HFFc6 (cell line): ENCODE data around the gene PARN. TPM values are rescaled to one million over a fixed set of nuclear protein-coding genes. Genes with fewer than 3 reads are reported as not detected.
"Not testable (repeated sequence)": the region's sequence is repeated elsewhere in the genome, so short reads cannot be mapped to it uniquely, and the experiment has no call there.

Experiments used
- DNase-seq: peaks from one replicate; pipeline ENCODE4 v3.0.0-alpha.2; 2018
- H3K27ac Mint-ChIP-seq: 2 replicates; pipeline ENCODE4 v1.8.0; 2020; ENCODE audit warnings: mild to moderate bottlenecking, mixed read lengths
- H3K27me3 Mint-ChIP-seq: 2 replicates; pipeline ENCODE4 v1.8.0; 2021; ENCODE audit warnings: mild to moderate bottlenecking, moderate library complexity, mixed read lengths; ENCODE audit not compliant: insufficient read depth
- H3K36me3 Mint-ChIP-seq: 2 replicates; pipeline ENCODE4 v1.8.0; 2021; ENCODE audit warnings: low read depth, mixed read lengths
- H3K4me1 Mint-ChIP-seq: 2 replicates; pipeline ENCODE4 v1.8.0; 2020; ENCODE audit warnings: low read depth, mixed read lengths
- H3K4me3 Mint-ChIP-seq: 2 replicates; pipeline ENCODE4 v1.8.0; 2020; ENCODE audit warnings: mild to moderate bottlenecking, moderate library complexity, mixed read lengths
- H3K9me3 Mint-ChIP-seq: 2 replicates; pipeline ENCODE4 v1.8.0; 2020; ENCODE audit warnings: mild to moderate bottlenecking, mixed read lengths
- total RNA-seq, 6 experiments: library from RNA; stranded (reverse); fragmentation: NEBNext Ultra II Directional; extraction: Animal tissue kit (Norgen Biotek cat#: 25700); gene quantifications; 2 replicates in 1 of 6; 3 replicates in 5 of 6; pipeline ENCODE4 v1.2.3, GENCODE V29; 2021
- TF ChIP-seq, protein P1 (sequence below): fragments of 200-600 bp; sonication (generic); IDR thresholded peaks from 2 replicates; pipeline ENCODE4 v1.5.0; 2021; ENCODE audit warnings: antibody characterized with exemption, mild to moderate bottlenecking

PARN gene
- total RNA-seq, 6 experiments from 2014 or later = 25.5 to 36.1 (median 30.4) TPM

- Mint-ChIP-seq H3K9me3 (no peaks in the 10 kb centered on the region), H3K27me3 (no peaks in the 10 kb centered on the region), H3K27ac (no peak overlapping the region), H3K4me1 (no peaks in the 10 kb centered on the region), H3K36me3 (peaks cover 7% of the 10 kb centered on the region), H3K4me3 (no peak overlapping the region)
- TF ChIP-seq, protein P1, sequence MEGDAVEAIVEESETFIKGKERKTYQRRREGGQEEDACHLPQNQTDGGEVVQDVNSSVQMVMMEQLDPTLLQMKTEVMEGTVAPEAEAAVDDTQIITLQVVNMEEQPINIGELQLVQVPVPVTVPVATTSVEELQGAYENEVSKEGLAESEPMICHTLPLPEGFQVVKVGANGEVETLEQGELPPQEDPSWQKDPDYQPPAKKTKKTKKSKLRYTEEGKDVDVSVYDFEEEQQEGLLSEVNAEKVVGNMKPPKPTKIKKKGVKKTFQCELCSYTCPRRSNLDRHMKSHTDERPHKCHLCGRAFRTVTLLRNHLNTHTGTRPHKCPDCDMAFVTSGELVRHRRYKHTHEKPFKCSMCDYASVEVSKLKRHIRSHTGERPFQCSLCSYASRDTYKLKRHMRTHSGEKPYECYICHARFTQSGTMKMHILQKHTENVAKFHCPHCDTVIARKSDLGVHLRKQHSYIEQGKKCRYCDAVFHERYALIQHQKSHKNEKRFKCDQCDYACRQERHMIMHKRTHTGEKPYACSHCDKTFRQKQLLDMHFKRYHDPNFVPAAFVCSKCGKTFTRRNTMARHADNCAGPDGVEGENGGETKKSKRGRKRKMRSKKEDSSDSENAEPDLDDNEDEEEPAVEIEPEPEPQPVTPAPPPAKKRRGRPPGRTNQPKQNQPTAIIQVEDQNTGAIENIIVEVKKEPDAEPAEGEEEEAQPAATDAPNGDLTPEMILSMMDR = no peak
- no peak for DNase-seq
Observed at GRCh38 chr16:14436401-14436955, 193.6 kb downstream of the PARN start.

DNA sequence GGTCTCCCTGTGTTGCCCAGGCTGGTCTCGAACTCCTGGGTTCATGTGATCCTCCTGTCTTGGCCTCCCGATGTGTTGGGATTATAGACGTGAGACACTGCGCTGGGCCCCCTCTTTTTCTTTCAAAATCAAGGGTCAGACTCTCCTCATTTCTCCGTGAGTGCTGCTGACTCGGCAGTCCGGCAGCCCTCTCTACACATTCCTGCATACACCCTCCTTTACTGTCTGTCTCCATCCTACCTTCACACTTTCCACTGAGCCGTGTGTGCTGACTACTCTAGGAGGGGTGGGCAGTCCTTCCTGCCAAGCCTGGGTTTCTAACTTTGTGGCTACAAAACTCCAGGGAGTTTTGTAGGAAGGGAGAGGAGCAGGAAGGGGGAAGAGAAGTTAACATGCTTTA, 195.2 kb downstream of the PARN start:
- Mint-ChIP-seq H3K27me3 (no peaks in the 10 kb centered on the region), H3K27ac (no peak overlapping the region), H3K4me3 (no peak overlapping the region), H3K36me3 (peaks cover 7% of the 10 kb centered on the region), H3K9me3 (no peaks in the 10 kb centered on the region), H3K4me1 (no peaks in the 10 kb centered on the region)
- TF ChIP-seq, protein P1 = no peak
- no peak for DNase-seq

GRCh38 chr16:14428971-14429637, 201.0 kb downstream of the PARN start:
- H3K36me3 Mint-ChIP-seq = peaks cover 11% of the 10 kb centered on the region
- not testable (repeated sequence) for DNase-seq, H3K27ac Mint-ChIP-seq, H3K9me3 Mint-ChIP-seq, H3K4me3 Mint-ChIP-seq, H3K27me3 Mint-ChIP-seq
- peaks cover 14% of the 10 kb centered on the region for H3K4me1 Mint-ChIP-seq

DNA sequence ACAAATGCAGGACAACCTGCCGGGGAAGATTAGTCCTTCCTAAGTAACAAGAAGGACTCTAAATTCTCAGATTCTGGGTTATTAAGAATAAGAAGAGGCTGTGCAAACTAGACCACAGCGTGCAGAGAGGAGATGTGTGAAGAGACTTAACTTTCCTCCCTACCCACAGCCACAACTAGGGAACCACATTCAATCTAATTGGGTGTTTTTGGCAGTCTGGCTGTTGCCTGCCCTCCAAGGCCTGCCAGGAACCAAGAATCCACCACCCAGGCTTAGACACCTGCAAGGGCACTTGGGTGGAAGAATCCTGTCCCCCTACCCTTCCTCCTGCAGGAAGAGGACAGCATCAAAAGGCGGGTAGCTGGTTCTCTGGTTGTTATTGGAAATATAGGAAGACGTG, 202.0 kb downstream of the PARN start:
- H3K9me3 Mint-ChIP-seq = no peaks in the 10 kb centered on the region
- no peaks in the 10 kb centered on the region; the same call in 1 of the 2 replicates for H3K27me3 Mint-ChIP-seq
- peaks cover 17% of the 10 kb centered on the region for H3K36me3 Mint-ChIP-seq
- no peak overlapping the region for H3K4me3 Mint-ChIP-seq
- TF ChIP-seq, protein P1 = no peak
- no peak for DNase-seq
- no peak overlapping the region for H3K27ac Mint-ChIP-seq
- peaks cover 23% of the 10 kb centered on the region for H3K4me1 Mint-ChIP-seq

GRCh38 chr16:14427371-14427948, 202.6 kb downstream of the PARN start:
- H3K36me3 Mint-ChIP-seq = peaks cover 20% of the 10 kb centered on the region
- DNase-seq = no peak
- no peaks in the 10 kb centered on the region for H3K9me3 Mint-ChIP-seq
- TF ChIP-seq, protein P1 = no peak
- H3K4me1 Mint-ChIP-seq = peaks cover 29% of the 10 kb centered on the region
- no peak overlapping the region for H3K27ac Mint-ChIP-seq
- no peaks in the 10 kb centered on the region; the same call in 1 of the 2 replicates for H3K27me3 Mint-ChIP-seq
- H3K4me3 Mint-ChIP-seq = no peak overlapping the region

- peaks cover 29% of the 10 kb centered on the region for H3K4me1 Mint-ChIP-seq
- H3K36me3 Mint-ChIP-seq = peaks cover 17% of the 10 kb centered on the region; the same call in 1 of the 2 replicates
- no peak overlapping the region for H3K27ac Mint-ChIP-seq
- H3K4me3 Mint-ChIP-seq = no peak overlapping the region
- H3K9me3 Mint-ChIP-seq = no peaks in the 10 kb centered on the region
- no peak for DNase-seq
- H3K27me3 Mint-ChIP-seq = no peaks in the 10 kb centered on the region; the same call in 1 of the 2 replicates
- TF ChIP-seq, protein P1 = no peak
Observed at GRCh38 chr16:14424595-14424994, 205.5 kb downstream of the PARN start.
